ENCODE results near the gene AK6. TPM values are rescaled to one million over a fixed set of nuclear protein-coding genes. Genes with fewer than 3 reads are reported as not detected.

Gene AK6
- total and polyA plus RNA-seq, 4 donors: 17.7 to 54.6 (median 23.5) TPM

GRCh38 chr5:69415584-69415958, 46.3 kb upstream of the AK6 start:
- Histone ChIP-seq H3K36me3 (ENCODE audit: control insufficient read depth in 4 of 4, insufficient read depth in 3 of 4, low read depth in 1 of 4, low read length in 3 of 4) (peaks cover 0 to 16% (median 7%) of the 10 kb centered on the region in 4 donors), H3K9me3 (ENCODE audit: control insufficient read depth in 4 of 4, low read length in 3 of 4) (no peaks in the 10 kb centered on the region), H3K4me3 (ENCODE audit: low read depth in 1 of 3, low read length in 3 of 3) (peak overlapping the region; percentile 62 to 91 (median 89)), H3K4me1 (ENCODE audit: control insufficient read depth in 4 of 4, insufficient read depth in 4 of 4, low read length in 3 of 4) (peaks cover 0 to 18% (median 4%) of the 10 kb centered on the region in 4 donors), H3K9ac (ENCODE audit: low read depth in 1 of 2, low read length in 2 of 2) (peak overlapping the region; percentile 70 to 71), H3K27ac (ENCODE audit: low read depth in 1 of 2, low read length in 2 of 2) (peak overlapping the region; percentile 89 to 92), H3K27me3 (ENCODE audit: control insufficient read depth in 4 of 4, insufficient read depth in 4 of 4, low read length in 3 of 4) (no peaks in the 10 kb centered on the region)
- no peak for DNase-seq (ENCODE audit: low spot score)
- TF ChIP-seq REST (IDR thresholded peaks at IDR 0.05) (no peak), RAD21 (IDR thresholded peaks at IDR 0.05) (peak; percentile 7 to 12), YY1 (IDR thresholded peaks at IDR 0.05) (peak; percentile 95)
- WGBS: 21% methylated on average over 18 of the region's 18 CpGs

GRCh38 chr5:69414885-69415583, 45.7 kb upstream of the AK6 start, which contains the start of gene MARVELD2:
Gene MARVELD2 (plus strand): TSS chr5:69415116. CDS start chr5:69419386, 4,270 bp downstream.
- H3K4me1 ChIP-seq (ENCODE audit: control insufficient read depth in 4 of 4, insufficient read depth in 4 of 4, low read length in 3 of 4): peaks cover 0 to 12% (median 4%) of the 10 kb centered on the region in 4 donors
- no peaks in the 10 kb centered on the region for H3K9me3 ChIP-seq (ENCODE audit: control insufficient read depth in 4 of 4, low read length in 3 of 4)
- 4% methylated on average over 78 of the region's 78 CpGs for WGBS
- H3K9ac ChIP-seq (ENCODE audit: low read depth in 1 of 2, low read length in 2 of 2): peak within 1 kb of the TSS; percentile 70 to 71
- H3K27me3 ChIP-seq (ENCODE audit: control insufficient read depth in 4 of 4, insufficient read depth in 4 of 4, low read length in 3 of 4): no peaks in the 10 kb centered on the region
- peak within 1 kb of the TSS; percentile 62 to 91 (median 89) for H3K4me3 ChIP-seq (ENCODE audit: low read depth in 1 of 3, low read length in 3 of 3)
- TF ChIP-seq HNF4A (conservative IDR thresholded peaks at IDR 0.05) (peak in 1 of 2 donors; percentile 13), ZBTB33 (IDR thresholded peaks at IDR 0.05) (no peak), FOXA2 (IDR thresholded peaks at IDR 0.05) (no peak), RXRA (IDR thresholded peaks at IDR 0.05) (peak in 1 of 2 donors; percentile 14), GABPA (IDR thresholded peaks at IDR 0.05 in 1 of 2, conservative IDR thresholded peaks at IDR 0.05 in 1 of 2) (peak in 1 of 2 donors; percentile 69), CTCF (IDR thresholded peaks at IDR 0.05; ENCODE audit: low read depth, low read length, missing input control) (peak; percentile 66), SP1 (IDR thresholded peaks at IDR 0.05) (peak; percentile 61), MAX (IDR thresholded peaks at IDR 0.05) (peak; percentile 43), RAD21 (IDR thresholded peaks at IDR 0.05) (peak; percentile 88 to 90), HNF4G (IDR thresholded peaks at IDR 0.05) (no peak)
- peaks cover 0 to 13% (median 7%) of the 10 kb centered on the region in 4 donors for H3K36me3 ChIP-seq (ENCODE audit: control insufficient read depth in 4 of 4, insufficient read depth in 3 of 4, low read depth in 1 of 4, low read length in 3 of 4)
- DNase-seq (ENCODE audit: low spot score): peak; percentile 86
- H3K27ac ChIP-seq (ENCODE audit: low read depth in 1 of 2, low read length in 2 of 2): peak within 1 kb of the TSS; percentile 89 to 92
